Osteocyte (in vitro differentiated cells): ENCODE data around the gene ZDHHC14. TPM values are rescaled to one million over a fixed set of nuclear protein-coding genes. Genes with fewer than 3 reads are reported as not detected.

Source experiments
- DNase-seq: peaks from one replicate; pipeline ENCODE4 v3.0.0; 2021; ENCODE audit warnings: mixed read lengths; ENCODE audit not compliant: unreplicated experiment; ENCODE audit errors: extremely low spot score
- H3K27ac Mint-ChIP-seq: one replicate; pipeline ENCODE4 v1.8.0; 2021; ENCODE audit warnings: mild to moderate bottlenecking, mixed read lengths; ENCODE audit not compliant: unreplicated experiment
- H3K27me3 Mint-ChIP-seq: one replicate; pipeline ENCODE4 v1.8.0; 2021; ENCODE audit warnings: mixed read lengths; ENCODE audit not compliant: unreplicated experiment
- H3K36me3 Mint-ChIP-seq: one replicate; pipeline ENCODE4 v1.8.0; 2021; ENCODE audit warnings: mixed read lengths; ENCODE audit not compliant: unreplicated experiment
- H3K4me1 Mint-ChIP-seq: one replicate; pipeline ENCODE4 v1.8.0; 2021; ENCODE audit warnings: mixed read lengths; ENCODE audit not compliant: unreplicated experiment
- H3K4me3 Mint-ChIP-seq: one replicate; pipeline ENCODE4 v1.8.0; 2021; ENCODE audit warnings: mild to moderate bottlenecking, moderate library complexity, mixed read lengths; ENCODE audit not compliant: unreplicated experiment
- H3K9me3 Mint-ChIP-seq: one replicate; pipeline ENCODE4 v1.8.0; 2021; ENCODE audit warnings: mixed read lengths; ENCODE audit not compliant: unreplicated experiment
- CTCF ChIP-seq: fragments of 200-600 bp; sonication (generic); IDR thresholded peaks from 2 replicates; pipeline ENCODE4 v1.5.0; 2021; ENCODE audit warnings: antibody characterized with exemption, mild to moderate bottlenecking, moderate library complexity
- total RNA-seq: library from RNA; stranded (reverse); gene quantifications from 2 replicates; pipeline ENCODE4 v1.2.1, GENCODE V29; 2021

The ZDHHC14 gene
- total RNA-seq, 1 donor from 2014 or later = 9.1 TPM

- TF ChIP-seq CTCF = no peak
- DNase-seq = no peak
- Mint-ChIP-seq H3K36me3 (peaks cover 4% of the 10 kb centered on the region), H3K27me3 (no peaks in the 10 kb centered on the region), H3K4me3 (no peak overlapping the region), H3K9me3 (no peaks in the 10 kb centered on the region), H3K27ac (no peak overlapping the region), H3K4me1 (peaks cover 25% of the 10 kb centered on the region)
These were observed 284.2 kb downstream of the ZDHHC14 start for GRCh38 chr6:157665180-157665579.

GRCh38 chr6:157666729-157667128 lies 285.7 kb downstream of the ZDHHC14 start:
- Mint-ChIP-seq H3K36me3 (peaks cover 2% of the 10 kb centered on the region), H3K9me3 (no peaks in the 10 kb centered on the region), H3K27me3 (no peaks in the 10 kb centered on the region), H3K4me1 (peaks cover 27% of the 10 kb centered on the region), H3K27ac (no peak overlapping the region), H3K4me3 (no peak overlapping the region)
- TF ChIP-seq CTCF = no peak
- no peak for DNase-seq

- no peak overlapping the region for H3K4me3 Mint-ChIP-seq
- peaks cover 27% of the 10 kb centered on the region for H3K4me1 Mint-ChIP-seq
These were observed 286.4 kb downstream of the ZDHHC14 start for GRCh38 chr6:157667211-157668008.

GRCh38 chr6:157668009-157668401 lies 287.0 kb downstream of the ZDHHC14 start:
- Mint-ChIP-seq H3K9me3 (no peaks in the 10 kb centered on the region), H3K27ac (no peak overlapping the region), H3K4me1 (peaks cover 27% of the 10 kb centered on the region), H3K36me3 (peaks cover 2% of the 10 kb centered on the region), H3K4me3 (no peak overlapping the region), H3K27me3 (no peaks in the 10 kb centered on the region)
- TF ChIP-seq CTCF = no peak
- DNase-seq = no peak

More at GRCh38 chr6:157667211-157668008, 286.4 kb downstream of the ZDHHC14 start:
- Mint-ChIP-seq H3K27ac (peak overlapping the region; percentile 43), H3K9me3 (no peaks in the 10 kb centered on the region), H3K36me3 (peaks cover 2% of the 10 kb centered on the region), H3K27me3 (no peaks in the 10 kb centered on the region)
- DNase-seq = no peak
- peak; percentile 90 for TF ChIP-seq CTCF

- Mint-ChIP-seq H3K27me3 (no peaks in the 10 kb centered on the region), H3K4me1 (peaks cover 27% of the 10 kb centered on the region), H3K36me3 (peaks cover 5% of the 10 kb centered on the region), H3K27ac (no peak overlapping the region), H3K4me3 (no peak overlapping the region), H3K9me3 (no peaks in the 10 kb centered on the region)
- no peak for DNase-seq
- no peak for TF ChIP-seq CTCF
These were observed 287.7 kb downstream of the ZDHHC14 start for GRCh38 chr6:157668713-157669112.
